Measurements from ENCODE around the gene ARID3A. TPM values are rescaled to one million over a fixed set of nuclear protein-coding genes. Genes with fewer than 3 reads are reported as not detected.
A peak's percentile ranks its signal among the peaks of the same experiment; 100 is the strongest.

Gene ARID3A
- total RNA-seq, 1 donor from 2014 or later = 106 TPM

GRCh38 chr19:952680-953444 lies 27.0 kb downstream of the ARID3A start:
- Histone ChIP-seq H3K36me3 (ENCODE audit: insufficient read depth, low read length) (no peaks in the 10 kb centered on the region), H3K4me2 (ENCODE audit: low read length) (peak overlapping the region; percentile 68), H3K9ac (ENCODE audit: low read length) (peak overlapping the region; percentile 41), H2AFZ (ENCODE audit: low read depth, low read length) (no peak overlapping the region), H3K27ac (ENCODE audit: low read depth, low read length) (peak overlapping the region; percentile 75), H3K9me3 (ENCODE audit: insufficient read depth, low read depth, low read length) (no peaks in the 10 kb centered on the region), H3K27me3 (ENCODE audit: insufficient read depth, low read length) (no peaks in the 10 kb centered on the region), H4K20me1 (ENCODE audit: insufficient read depth, low read length) (peaks cover 49% of the 10 kb centered on the region), H3K79me2 (ENCODE audit: insufficient read depth, low read length) (peaks cover 50% of the 10 kb centered on the region), H3K4me1 (ENCODE audit: insufficient read depth, low read length) (peaks cover 26% of the 10 kb centered on the region), H3K4me3 (ENCODE audit: insufficient read depth, low read depth, low read length) (no peak overlapping the region)
- Mint-ChIP-seq H3K9me3 (ENCODE audit: unreplicated experiment) (no peaks in the 10 kb centered on the region), H3K27me3 (ENCODE audit: low read depth, unreplicated experiment) (no peaks in the 10 kb centered on the region), H3K4me3 (ENCODE audit: unreplicated experiment) (no peak overlapping the region), H3K36me3 (ENCODE audit: low read depth, unreplicated experiment) (peaks cover 2% of the 10 kb centered on the region), H3K27ac (ENCODE audit: unreplicated experiment) (no peak overlapping the region), H3K4me1 (ENCODE audit: low read depth, unreplicated experiment) (peaks cover 12% of the 10 kb centered on the region)
- FAIRE-seq (no peak), DNase-seq (ENCODE audit: low read depth) (no peak)
- TF ChIP-seq EZH2 (IDR thresholded peaks at IDR 0.05; ENCODE audit: insufficient read depth, low read length) = no peak
- no peak for TF ChIP-seq CTCF (IDR thresholded peaks at IDR 0.05; ENCODE audit: insufficient read depth, low read depth, low read length)

- peaks cover 43% of the 10 kb centered on the region for H4K20me1 ChIP-seq (ENCODE audit: insufficient read depth, low read length)
- H3K27me3 ChIP-seq (ENCODE audit: insufficient read depth, low read length) = no peaks in the 10 kb centered on the region
- H3K4me2 ChIP-seq (ENCODE audit: low read length) = peak overlapping the region; percentile 68
- Mint-ChIP-seq H3K36me3 (ENCODE audit: low read depth, unreplicated experiment) (peaks cover 2% of the 10 kb centered on the region), H3K9me3 (ENCODE audit: unreplicated experiment) (no peaks in the 10 kb centered on the region), H3K4me1 (ENCODE audit: low read depth, unreplicated experiment) (peaks cover 12% of the 10 kb centered on the region), H3K27me3 (ENCODE audit: low read depth, unreplicated experiment) (no peaks in the 10 kb centered on the region), H3K4me3 (ENCODE audit: unreplicated experiment) (no peak overlapping the region), H3K27ac (ENCODE audit: unreplicated experiment) (peak overlapping the region; percentile 58)
- no peaks in the 10 kb centered on the region for H3K9me3 ChIP-seq (ENCODE audit: insufficient read depth, low read depth, low read length)
- FAIRE-seq (no peak), DNase-seq (ENCODE audit: low read depth) (no peak)
- H3K79me2 ChIP-seq (ENCODE audit: insufficient read depth, low read length) = peaks cover 45% of the 10 kb centered on the region
- no peaks in the 10 kb centered on the region for H3K36me3 ChIP-seq (ENCODE audit: insufficient read depth, low read length)
- no peak overlapping the region for H3K9ac ChIP-seq (ENCODE audit: low read length)
- H3K4me1 ChIP-seq (ENCODE audit: insufficient read depth, low read length) = peaks cover 26% of the 10 kb centered on the region
- no peak overlapping the region for H2AFZ ChIP-seq (ENCODE audit: low read depth, low read length)
- TF ChIP-seq CTCF (IDR thresholded peaks at IDR 0.05; ENCODE audit: insufficient read depth, low read depth, low read length) (no peak), EZH2 (IDR thresholded peaks at IDR 0.05; ENCODE audit: insufficient read depth, low read length) (no peak)
- H3K27ac ChIP-seq (ENCODE audit: low read depth, low read length) = no peak overlapping the region
- no peak overlapping the region for H3K4me3 ChIP-seq (ENCODE audit: insufficient read depth, low read depth, low read length)
These were observed 27.8 kb downstream of the ARID3A start for GRCh38 chr19:953445-954271.

Data from astrocyte (in vitro differentiated cells and primary cell).